WTC11 (cell line): ENCODE results near the gene PTPRN2.

ENCODE experiments used
- TF ChIP-seq, protein P1 (sequence below): sonication (generic); formaldehyde crosslinking; IDR thresholded peaks from 2 replicates; pipeline ENCODE4 v1.8.0; 2023; ENCODE audit warnings: mild to moderate bottlenecking, missing genetic modification reagents
- TF ChIP-seq, protein P2 (sequence below): fragments of 200-600 bp; IDR thresholded peaks from 2 replicates; pipeline ENCODE4 v1.8.0; 2022; ENCODE audit warnings: antibody characterized with exemption

DNA sequence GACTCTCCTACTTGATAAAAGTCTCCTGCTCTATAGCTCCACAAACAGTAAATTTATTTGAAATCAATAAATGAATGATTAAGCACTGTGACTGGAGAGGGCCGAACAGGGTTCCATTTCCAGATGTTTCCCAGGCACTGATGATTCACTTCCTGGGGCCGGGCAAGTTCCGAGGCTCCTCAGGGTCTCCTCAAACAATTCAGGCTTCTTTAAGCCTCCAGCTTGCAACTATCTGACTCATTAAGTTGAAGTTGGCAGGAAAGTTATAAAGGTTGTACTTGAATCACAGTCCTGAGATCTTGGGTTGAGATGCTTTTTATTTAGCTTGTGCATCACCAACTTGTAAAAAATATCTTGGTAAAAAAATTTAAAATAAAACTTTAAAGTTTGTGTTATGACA, 637.9 kb downstream of the PTPRN2 start:
- TF ChIP-seq, protein P1, sequence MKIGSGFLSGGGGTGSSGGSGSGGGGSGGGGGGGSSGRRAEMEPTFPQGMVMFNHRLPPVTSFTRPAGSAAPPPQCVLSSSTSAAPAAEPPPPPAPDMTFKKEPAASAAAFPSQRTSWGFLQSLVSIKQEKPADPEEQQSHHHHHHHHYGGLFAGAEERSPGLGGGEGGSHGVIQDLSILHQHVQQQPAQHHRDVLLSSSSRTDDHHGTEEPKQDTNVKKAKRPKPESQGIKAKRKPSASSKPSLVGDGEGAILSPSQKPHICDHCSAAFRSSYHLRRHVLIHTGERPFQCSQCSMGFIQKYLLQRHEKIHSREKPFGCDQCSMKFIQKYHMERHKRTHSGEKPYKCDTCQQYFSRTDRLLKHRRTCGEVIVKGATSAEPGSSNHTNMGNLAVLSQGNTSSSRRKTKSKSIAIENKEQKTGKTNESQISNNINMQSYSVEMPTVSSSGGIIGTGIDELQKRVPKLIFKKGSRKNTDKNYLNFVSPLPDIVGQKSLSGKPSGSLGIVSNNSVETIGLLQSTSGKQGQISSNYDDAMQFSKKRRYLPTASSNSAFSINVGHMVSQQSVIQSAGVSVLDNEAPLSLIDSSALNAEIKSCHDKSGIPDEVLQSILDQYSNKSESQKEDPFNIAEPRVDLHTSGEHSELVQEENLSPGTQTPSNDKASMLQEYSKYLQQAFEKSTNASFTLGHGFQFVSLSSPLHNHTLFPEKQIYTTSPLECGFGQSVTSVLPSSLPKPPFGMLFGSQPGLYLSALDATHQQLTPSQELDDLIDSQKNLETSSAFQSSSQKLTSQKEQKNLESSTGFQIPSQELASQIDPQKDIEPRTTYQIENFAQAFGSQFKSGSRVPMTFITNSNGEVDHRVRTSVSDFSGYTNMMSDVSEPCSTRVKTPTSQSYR (CRISPR knock-in tag): no peak
- TF ChIP-seq, protein P2, sequence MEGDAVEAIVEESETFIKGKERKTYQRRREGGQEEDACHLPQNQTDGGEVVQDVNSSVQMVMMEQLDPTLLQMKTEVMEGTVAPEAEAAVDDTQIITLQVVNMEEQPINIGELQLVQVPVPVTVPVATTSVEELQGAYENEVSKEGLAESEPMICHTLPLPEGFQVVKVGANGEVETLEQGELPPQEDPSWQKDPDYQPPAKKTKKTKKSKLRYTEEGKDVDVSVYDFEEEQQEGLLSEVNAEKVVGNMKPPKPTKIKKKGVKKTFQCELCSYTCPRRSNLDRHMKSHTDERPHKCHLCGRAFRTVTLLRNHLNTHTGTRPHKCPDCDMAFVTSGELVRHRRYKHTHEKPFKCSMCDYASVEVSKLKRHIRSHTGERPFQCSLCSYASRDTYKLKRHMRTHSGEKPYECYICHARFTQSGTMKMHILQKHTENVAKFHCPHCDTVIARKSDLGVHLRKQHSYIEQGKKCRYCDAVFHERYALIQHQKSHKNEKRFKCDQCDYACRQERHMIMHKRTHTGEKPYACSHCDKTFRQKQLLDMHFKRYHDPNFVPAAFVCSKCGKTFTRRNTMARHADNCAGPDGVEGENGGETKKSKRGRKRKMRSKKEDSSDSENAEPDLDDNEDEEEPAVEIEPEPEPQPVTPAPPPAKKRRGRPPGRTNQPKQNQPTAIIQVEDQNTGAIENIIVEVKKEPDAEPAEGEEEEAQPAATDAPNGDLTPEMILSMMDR: no peak
